Peyer's patch (tissue), 4 donors: ENCODE measurements around the gene POLE2.

Source experiments
- CTCF ChIP-seq, 6 experiments: fragments of 450-650 bp in 4 of 6; fragments of 200-600 bp in 2 of 6; sonication (generic) in 1 of 6; IDR thresholded peaks; one replicate each; pipeline ENCODE4 v1.5.1; 2017 to 2019; ENCODE audit warnings: antibody characterized with exemption in 6 of 6, mild to moderate bottlenecking in 3 of 6, moderate library complexity in 1 of 6
- POLR2A ChIP-seq, 2 donors: fragments of 450-650 bp; IDR thresholded peaks; one replicate each; pipeline ENCODE4 v1.5.1; 2017; ENCODE audit warnings: antibody characterized with exemption in 2 of 2, mild to moderate bottlenecking in 2 of 2, moderate library complexity in 2 of 2

DNA sequence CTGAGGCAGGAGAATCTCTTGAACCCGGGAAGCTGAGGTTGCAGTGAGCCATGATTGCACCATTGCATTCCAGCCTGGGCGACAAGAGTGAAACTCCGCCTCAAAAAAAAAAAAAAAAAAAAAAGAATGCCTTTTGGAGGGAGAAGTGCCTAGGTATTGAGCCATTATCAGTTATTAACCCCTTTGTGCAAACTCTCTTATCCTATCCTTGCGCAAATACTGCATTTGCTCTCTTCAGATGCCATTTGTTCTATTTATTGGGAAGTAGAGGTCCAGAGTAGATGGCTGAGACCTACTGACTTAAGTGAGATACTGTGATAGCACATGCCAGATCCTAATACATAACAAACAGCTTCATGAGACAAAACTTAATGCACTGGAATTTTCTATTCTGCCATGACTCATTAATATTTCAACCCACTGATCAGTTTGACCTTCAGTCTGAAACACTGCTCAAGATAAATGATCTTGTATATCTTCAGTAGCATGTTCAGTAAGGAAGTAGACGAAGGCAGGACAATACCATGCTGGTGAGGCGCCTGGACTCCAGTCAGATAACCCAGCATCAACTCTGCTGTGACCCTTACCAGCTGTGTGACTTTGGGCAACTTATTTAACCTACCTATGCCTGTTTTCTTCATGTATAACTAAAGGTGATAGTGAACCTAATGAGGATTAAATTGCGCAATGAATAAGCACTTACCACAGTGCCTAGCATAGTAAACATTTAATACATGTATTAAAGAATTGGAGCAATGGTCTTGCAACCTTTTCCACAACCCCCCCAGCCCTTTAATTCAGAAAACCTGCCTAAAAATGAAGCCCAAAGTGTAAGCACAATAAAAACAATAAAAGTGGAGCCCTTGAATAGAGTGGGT lies 47.2 kb downstream of the POLE2 start:
- TF ChIP-seq CTCF (IDR thresholded peaks at IDR 0.05): no peak
- TF ChIP-seq POLR2A (IDR thresholded peaks at IDR 0.05): peak; percentile 49 to 84
